Forelimb muscle (tissue), 1 donor: ENCODE data around the gene SNX17. TPM values are rescaled to one million over a fixed set of nuclear protein-coding genes. Genes with fewer than 3 reads are reported as not detected.
"Not testable (repeated sequence)": the region's sequence is repeated elsewhere in the genome, so short reads cannot be mapped to it uniquely, and the experiment has no call there.

ENCODE experiments used
- DNase-seq: peaks from one replicate; pipeline ENCODE4 v3.0.0-alpha.2; 2013; ENCODE audit warnings: low read depth
- polyA plus RNA-seq: library from polyadenylated mRNA; unstranded; fragments of 120-200 nt; gene quantifications from one replicate; pipeline ENCODE4 v1.2.1, GENCODE V29; 2013; ENCODE audit not compliant: insufficient read length

SNX17 gene
- 71.2 TPM for polyA plus RNA-seq

GRCh38 chr2:27370026-27370815, at the start of gene SNX17, which contains the start of gene EIF2B4:
Gene SNX17 (plus strand): TSS chr2:27370616. CDS start chr2:27370744, 128 bp downstream.
Gene EIF2B4 (minus strand): TSS chr2:27370338. CDS start chr2:27370314, 24 bp downstream.
- DNase-seq: peak; percentile 98

- DNase-seq: no peak
These were observed 49.4 kb upstream of the SNX17 start for GRCh38 chr2:27320958-27321543.

GRCh38 chr2:27322301-27322765, 48.1 kb upstream of the SNX17 start:
- DNase-seq: no peak

- DNase-seq: peak; percentile 77
These were observed 47.4 kb upstream of the SNX17 start, which contains the start of gene MPV17 for GRCh38 chr2:27322766-27323595. Gene MPV17 (minus strand): TSS chr2:27323097. CDS start chr2:27322517, 580 bp downstream.

GRCh38 chr2:27323596-27324285, 46.7 kb upstream of the SNX17 start:
- no peak for DNase-seq

- DNase-seq: no peak
These were observed 45.7 kb upstream of the SNX17 start for GRCh38 chr2:27324720-27325119.

GRCh38 chr2:27335311-27335710, 35.1 kb upstream of the SNX17 start:
- DNase-seq: no peak

GRCh38 chr2:27336173-27336572, 34.2 kb upstream of the SNX17 start:
- no peak for DNase-seq

GRCh38 chr2:27347641-27348040, 22.8 kb upstream of the SNX17 start:
- DNase-seq: no peak

GRCh38 chr2:27350106-27350693, 20.2 kb upstream of the SNX17 start:
- DNase-seq: no peak

- no peak for DNase-seq
These were observed 18.4 kb upstream of the SNX17 start for GRCh38 chr2:27351802-27352598.

GRCh38 chr2:27353386-27353761, 17.0 kb upstream of the SNX17 start:
- not testable (repeated sequence) for DNase-seq

- DNase-seq: no peak
These were observed 16.4 kb upstream of the SNX17 start for GRCh38 chr2:27353762-27354596.

- no peak for DNase-seq
These were observed 15.9 kb upstream of the SNX17 start for GRCh38 chr2:27354597-27354927.

- no peak for DNase-seq
These were observed 14.4 kb upstream of the SNX17 start for GRCh38 chr2:27356056-27356381.

GRCh38 chr2:27356382-27357181, 13.8 kb upstream of the SNX17 start, which contains the start of gene GTF3C2:
Gene GTF3C2 (minus strand): TSS chr2:27356764. CDS start chr2:27343554, 13,210 bp downstream.
- peak; percentile 94 for DNase-seq

- no peak for DNase-seq
These were observed 7.6 kb upstream of the SNX17 start for GRCh38 chr2:27362678-27363420.

GRCh38 chr2:27363933-27364332, 6.5 kb upstream of the SNX17 start:
- DNase-seq: no peak
